SKM-1 treated with dmso at 0.1 percent for 144 hours (cell line): ENCODE measurements around the gene PHACTR3.
A peak's percentile ranks its signal among the peaks of the same experiment; 100 is the strongest.

Source experiments
- DNase-seq: peaks from one replicate; lab custom pipeline; 2025; ENCODE audit not compliant: unreplicated experiment; lab: John Stamatoyannopoulos, UW

PHACTR3 gene

DNA sequence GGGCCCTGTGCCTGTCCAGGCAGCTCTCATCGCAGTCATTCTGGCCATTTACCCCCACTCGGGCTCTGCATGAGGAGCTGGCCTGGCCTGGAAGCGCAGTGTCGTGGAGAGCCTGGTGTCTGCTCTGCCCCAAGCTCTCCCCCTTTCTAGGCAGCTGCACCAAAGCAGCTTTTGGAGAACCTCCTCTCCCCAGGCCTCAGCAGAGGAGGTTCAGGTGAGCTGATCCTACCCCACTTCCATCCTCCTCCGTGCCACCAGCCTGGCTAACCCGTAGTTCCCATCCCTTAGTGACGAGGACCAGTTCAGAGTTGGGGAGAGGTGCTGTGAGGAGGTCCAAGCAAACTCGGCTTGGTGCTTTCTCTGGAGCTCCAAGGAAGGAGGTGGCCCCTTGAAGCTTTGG is 30.5 kb upstream of the PHACTR3 start:
- no peak for DNase-seq

DNA sequence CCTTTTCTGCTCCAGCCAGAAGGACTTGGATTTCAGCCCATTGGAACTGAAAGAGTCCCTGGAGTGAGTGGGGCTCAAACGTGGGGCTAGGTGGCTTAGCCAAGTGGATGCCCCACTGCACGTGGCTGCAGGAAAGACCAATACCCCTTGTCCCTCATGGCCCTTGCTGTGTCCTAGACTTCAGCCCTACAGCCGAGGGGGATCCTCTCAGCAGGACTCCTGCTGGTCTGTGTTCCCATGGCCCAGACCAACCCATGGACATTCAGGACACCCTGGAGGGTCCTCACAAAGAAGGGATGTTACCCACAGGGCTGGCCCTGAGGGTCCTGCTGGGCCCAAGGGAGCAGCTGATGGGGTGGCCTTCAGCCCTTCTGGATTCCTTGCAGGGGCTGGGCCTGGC is 30.0 kb upstream of the PHACTR3 start:
- DNase-seq = no peak

DNA sequence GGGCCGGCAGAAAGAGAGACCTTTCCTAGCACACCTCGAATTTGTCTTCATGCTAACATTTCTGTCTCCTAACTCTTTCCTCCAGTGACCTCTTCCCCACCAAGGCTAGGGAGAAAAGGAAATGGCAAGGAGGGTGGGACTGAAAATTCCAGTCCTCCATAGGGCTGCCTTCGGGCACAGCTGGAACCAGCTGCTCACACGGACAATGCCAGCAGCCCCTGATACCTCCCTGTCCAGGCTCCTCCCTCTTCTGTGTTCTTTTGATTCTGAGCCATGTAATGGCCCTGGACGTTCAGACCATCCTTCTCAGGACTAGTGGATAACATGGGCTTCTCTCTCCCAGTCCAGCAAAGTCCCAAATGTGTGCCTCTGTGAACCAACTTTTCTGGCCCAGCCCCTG is 29.1 kb upstream of the PHACTR3 start:
- DNase-seq = no peak

DNA sequence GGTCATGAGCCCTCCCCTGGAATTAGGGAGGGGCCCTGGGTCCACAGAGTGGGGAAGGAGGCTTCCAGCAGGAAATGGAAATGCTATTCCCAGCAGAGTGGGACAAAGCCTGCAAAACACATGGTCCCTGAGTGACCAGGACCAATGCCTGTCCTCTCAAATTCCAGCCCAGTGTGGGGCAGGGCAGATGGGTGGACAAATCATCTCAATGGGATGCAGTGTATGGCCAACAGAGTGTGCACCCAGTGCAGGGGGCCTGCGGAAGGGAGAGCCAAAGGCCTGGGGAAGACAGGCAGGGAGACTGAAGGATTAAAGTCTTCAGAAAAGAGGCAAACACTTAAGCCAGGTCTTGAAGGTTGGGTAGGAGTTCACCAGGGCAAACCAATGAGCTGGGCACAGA is 28.7 kb upstream of the PHACTR3 start:
- DNase-seq = no peak

DNA sequence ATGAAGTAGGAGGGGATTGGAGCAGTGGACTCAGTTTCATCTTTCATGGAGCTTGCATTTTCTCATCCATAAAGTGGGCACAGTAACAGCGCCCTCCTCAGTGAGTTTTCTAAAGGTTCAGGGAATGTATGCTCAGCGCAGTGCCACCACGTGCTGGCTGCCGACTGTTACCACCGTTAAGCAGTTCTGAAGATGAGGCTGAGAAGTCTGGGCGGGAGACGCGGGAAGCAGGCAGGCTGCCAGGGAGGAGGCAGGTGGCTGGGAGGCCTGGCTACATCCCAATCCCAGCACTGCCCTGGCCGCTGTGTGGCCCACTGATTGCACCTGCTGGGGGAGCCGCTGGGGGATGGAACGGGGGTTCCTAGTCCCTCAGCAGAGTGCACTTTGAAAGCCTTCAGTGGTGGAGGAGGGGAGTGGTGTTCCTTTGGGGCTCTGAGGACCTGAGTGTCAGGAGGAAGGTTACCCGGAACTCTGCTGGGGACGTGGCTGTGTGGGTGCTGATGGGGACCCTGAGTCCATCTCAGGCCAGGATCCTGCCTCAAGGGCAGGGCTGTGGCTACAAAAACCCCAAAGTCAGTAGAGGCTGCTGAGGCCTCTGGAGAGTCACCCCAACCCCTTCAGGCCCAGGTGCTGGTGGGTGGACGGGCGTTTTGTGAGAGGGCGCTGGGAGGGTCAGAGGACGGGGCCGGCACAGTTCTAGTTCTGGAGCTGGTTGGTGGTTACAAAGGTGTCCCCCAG is 28.0 kb upstream of the PHACTR3 start:
- no peak for DNase-seq

DNA sequence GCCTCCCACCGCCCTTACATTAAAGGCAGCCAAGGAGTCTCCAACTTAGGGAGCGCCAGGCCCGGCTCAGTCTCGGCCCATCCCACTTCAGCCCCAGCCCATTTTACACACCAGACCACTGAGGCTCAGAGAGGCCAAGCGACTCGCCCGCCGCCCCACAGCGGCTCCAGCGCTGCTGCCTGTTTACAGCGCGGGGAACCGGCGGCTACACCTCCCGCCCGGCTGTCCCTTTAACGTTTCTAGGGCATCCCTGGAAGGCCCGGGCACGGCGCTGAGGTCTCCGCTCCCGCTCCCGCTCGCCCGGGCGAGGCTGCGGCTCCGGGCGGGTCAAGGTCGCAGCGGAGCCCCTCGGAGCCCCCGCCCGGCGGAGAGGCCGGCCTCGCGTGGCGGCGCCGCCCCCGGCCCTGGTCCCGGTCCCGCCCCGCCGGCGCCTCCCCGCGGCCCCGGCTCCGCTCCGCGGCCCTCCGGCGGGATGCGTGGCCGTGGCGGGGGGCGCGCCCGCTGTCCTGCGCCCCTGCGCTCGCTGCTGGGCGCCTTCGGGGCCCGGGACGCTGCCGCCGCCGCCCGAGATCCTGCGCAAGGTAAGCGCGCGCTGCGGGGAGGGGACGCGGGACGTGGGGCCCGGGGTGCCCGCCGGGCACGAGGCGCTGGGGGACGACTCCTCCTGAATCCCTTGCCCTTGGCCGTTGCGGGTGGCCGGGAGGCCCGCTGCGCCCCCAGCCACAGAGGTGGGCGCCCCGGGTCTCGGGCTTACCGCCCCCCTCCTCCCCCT is 27.1 kb upstream of the PHACTR3 start:
- DNase-seq = no peak

DNA sequence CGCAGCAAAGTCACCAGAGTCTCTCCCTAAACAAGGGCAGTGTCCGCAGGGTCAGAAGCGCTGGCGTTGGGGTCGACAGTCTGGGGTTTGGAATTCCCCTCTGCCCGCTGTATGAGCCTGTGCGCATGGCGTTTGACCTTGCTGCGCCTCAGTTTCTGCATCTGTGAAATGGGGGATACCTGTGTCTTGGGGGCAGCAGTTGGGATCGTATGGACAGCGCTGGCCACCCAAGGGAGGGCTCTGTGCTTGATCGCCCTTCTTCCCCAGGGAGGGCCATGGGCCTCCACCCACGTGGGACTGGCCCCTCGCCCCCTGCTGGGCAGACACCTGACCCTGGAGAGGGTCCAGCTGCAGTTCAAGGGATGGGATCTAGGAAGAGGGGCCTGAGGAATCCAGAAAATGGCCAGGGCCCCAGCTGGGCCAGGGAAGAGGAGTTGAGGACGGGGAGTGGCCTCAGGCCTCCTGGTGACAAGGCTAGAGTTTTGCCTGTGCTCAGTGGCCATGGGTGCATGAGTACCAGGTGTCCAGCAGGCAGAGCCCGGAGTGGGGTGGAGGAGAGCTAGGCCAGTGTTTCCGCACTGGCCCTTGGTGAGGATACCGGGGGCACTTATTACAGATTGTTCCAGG is 26.4 kb upstream of the PHACTR3 start:
- DNase-seq = no peak

DNA sequence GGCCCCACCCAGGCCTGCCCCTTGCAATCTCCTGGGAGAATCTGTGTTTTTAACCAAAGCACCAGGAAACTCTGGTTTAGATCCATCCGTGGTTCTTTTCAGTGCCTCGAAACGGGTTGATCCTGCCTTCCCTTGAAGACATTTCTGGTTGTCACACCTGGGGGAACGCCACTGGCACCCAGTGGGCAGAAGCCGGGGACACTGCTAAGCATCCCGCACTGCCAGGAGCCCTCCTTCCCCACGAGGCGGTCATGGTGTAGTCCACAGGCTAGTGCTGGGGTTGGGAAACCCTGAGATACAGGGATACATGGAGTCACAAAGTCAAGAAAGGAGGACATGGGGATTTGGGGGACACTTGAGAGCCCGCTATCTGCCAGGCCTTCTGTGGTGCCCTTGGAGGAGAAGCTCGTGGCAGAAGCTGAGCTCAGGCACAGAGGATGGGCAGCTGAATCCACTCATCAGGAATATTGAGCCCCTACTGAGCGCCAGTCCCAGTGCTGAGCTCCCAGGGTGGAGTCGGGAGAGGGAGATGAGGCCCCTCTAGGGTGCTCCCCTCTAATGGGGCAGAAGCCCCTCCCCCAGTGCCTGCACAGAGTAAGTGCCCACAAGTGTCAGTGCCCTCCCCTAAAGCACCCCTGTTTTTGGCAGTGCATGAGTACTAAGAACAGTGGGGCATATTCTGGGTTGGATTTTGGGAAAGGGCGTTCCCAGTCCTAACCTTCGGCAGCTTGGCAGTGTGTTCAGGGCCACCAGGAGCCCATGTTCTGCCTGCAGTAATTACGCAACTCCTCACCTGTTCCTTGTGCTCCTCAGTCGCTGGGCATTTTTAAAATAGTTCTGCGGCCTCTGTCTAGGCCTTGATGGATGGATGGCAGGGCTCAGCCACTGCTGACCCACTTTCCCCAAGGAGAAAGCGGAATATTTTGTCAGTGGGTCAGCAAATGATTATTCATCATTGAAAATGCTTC is 25.6 kb upstream of the PHACTR3 start:
- no peak for DNase-seq

DNA sequence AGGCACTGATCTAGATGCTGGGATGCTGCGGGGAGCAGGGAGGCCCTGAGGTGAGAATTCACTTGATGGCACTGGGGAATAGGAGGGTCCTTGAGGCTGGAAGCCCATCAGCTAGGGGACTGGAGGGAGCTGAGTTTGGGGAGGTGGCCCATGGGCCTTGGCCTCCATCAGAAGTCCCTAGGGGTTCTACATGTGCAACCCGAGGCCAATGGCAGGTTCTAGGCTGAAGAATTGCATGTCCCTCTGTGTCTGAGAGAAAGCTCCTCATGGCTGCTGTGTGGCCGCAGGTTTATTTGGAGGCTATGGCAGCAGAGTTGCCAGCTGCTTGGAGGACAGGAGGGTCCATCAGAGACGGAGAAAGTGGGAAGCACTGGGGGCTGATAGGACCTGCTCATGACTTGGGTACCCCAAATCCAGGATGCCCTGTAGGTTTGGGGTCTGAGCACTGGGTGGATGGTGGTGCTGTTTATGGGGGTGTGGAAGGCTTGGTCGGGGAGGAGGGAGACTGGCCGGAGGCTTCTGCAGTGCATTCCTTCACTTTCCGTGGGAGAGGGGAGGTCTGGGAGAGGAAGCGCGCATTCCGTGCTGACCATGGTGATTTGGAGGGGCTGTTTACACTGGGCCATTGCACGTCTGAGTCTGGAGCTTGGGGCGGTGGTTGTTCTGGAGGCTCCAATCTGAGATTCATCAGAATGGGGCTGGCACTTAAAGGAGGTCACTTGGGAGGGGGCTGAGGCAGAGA is 24.8 kb upstream of the PHACTR3 start:
- no peak for DNase-seq

DNA sequence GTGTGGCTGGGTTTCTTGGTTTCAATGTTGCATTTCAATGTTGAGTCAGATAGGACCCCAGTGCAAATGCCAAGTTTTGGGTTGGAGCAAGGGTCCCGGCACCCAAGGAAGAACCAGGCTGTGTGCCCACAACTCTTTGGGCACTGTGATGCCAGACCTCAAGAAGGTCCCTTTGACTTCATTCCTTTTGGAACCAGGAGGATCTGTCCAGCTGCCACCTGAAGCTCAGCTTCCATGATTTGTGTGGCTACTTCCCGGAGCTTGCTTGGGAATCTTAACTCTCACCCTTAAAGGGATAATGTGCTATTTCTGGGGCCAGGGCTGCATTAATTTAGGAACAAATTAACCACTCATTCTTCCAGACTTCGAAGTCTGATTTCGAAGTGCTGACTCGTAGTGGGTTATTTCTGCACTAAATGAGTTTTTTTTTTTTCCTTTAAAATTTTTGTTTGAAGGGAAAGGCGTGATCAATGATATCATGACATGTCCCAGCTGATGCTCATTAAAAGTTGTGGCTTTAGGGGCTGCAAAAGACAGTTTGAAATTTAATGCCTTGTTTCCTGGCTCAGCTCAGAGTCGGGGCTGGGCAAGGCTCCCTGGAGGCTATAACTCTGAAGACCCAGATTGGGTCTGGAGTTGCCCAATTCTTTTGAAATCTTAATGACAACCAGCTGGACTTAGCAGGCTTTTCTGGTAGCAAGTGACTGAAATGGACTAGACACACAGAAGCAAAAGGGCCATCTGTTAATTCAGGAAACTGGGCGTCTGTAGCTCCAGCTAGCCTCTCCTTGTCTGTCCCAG is 24.0 kb upstream of the PHACTR3 start:
- peak; percentile 15 for DNase-seq

DNA sequence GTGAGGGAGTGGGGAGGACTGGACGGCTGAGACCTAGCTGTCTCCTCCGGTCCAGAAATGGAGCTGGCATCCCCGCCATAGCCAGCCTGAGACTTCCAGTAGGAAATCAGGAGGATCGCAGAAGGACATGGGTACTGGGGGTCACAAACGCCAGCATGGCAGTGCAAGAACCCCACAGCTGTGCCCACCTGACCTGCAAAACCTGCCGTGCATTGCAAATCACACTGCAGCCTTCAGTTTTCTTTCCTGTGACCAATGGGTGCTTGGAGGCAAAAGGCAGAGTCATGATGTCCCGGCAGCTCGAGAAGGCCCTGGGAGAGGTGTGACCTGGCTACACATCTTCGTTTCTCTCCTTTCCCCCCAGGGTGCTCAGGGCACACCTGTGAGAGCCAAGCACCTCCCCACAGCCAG is 23.3 kb upstream of the PHACTR3 start:
- no peak for DNase-seq

DNA sequence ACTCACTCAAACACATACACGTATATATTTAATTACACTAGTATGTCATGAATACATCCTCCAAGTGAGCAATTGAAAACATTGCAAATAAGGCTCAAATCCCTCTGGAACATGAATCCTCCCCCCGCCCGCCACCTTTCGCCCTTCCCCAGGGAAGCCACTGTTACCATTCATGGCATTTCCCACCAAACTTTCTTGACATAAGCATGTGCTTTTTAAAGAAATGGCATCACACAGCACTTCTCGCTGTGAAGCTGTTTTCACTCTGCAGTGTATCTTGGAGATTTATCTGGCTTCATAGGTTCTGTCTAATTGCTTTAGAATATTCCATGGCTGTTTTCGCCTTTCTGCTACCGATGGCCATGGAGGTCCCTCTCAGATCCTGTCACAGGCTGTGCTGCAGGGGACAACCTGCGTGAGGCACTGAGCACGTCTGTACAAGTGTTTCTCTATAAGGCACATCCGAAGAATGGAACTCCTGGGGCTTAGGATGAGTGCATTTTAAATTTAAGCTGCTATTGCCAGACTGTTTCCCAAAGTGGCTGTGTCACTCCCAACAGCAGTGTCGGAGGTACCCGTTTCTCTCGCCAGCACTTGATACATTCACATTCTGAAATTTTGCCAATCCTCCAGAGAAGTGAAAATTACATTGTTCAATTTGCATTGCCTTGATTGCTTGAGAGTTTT is 22.2 kb upstream of the PHACTR3 start:
- DNase-seq = no peak

DNA sequence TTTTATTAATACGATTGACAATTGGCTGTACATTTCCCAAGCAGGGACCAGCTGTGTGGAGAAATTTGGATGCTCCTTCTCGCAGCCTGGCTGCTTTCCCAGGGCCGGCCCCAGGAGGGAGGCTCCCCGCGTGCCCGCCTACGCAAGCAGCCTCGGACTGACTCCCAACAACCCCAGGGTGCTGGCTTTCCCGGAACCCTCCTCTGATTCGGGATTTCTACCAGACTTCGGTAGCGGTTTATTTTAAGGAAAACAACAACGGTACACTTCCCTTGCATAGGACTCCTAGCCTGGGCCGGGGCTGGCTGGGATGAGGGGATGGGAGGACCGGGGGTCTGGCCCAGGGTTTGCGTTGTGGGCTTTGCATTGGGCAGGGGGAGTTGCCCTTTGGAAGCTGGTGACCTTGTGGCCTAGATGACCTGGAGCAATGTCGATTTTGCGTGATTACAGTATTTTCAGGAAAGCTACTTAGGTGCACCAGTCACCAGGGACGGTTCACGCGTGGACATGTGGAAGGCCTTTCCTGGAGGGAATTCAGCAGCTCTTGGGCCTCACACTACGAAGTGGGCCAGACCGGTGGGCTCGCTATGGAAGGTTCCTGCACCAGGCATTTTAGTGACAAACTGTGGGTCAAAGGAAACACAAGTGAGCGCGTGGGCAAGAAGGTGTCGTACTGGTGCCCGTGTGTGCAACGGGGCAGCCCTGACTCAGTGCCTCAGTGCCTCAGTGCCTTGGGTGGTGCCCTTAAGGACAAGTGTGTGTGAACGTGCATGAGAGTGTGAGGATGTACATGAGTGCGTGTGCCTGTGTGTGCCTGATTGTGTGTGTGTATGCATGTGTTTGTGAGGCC is 20.7 kb upstream of the PHACTR3 start:
- DNase-seq = no peak

DNA sequence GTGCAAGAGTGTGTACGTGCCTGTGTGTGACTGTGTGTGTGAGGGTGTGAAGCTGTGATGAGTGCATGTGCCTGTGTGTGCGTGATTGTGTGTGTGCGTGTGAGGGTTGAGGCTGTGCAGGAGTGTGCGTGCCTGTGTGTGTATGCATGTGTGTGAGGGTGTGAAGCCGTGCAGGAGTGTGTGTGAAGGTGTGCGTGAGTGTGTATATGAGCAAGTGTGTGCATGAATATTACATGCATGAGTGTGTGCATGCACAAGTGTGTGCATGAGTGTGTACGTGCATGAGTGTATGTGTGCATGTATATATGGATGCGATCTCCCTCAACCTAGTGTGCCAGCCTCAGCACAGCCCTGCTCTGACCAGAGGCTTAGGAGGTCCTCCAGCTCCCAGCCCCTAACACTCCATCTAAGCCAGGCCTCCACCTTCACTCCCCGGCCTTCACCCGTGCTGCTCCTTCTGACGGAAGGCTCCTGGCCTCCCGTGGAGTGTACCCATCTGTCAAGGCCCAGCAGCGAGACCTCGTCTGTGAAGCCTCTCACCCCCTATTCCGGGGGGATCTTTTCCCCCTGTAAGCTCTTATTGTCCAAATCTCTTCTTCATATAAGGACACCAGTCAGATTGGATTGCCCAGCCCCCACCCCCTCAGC is 19.9 kb upstream of the PHACTR3 start:
- no peak for DNase-seq

DNA sequence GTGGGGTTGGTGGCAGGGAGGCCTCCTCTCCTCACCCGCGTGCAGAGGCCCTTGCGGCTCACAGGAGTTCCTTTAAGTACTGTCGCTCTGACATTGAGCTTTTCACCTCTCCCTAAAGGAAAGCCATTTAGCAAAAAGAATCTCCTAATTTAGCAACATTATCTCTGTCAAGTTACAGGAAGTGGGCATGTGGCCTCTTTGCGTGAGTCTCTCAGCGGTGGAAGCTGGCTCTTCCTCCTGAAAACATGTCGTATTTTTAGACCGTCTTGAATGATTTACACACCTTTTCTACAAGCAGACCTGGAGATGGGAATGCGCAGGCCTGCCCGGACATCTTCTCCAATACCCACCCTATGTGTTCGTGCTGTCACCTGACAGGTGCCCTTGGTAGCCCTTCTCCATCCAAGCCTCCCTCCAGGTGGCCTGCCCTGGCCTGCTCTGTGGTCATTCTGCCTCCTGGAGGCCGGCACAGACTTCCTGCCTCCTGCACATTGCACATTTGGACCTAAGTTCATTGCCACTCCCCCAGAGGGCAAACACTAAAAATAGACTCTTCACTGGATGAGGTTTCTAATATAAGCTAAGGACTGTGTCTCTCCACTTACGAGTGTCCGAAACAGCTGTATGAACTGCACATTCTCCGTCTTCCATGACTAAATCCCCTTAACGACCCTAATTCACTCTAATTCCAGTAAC is 18.5 kb upstream of the PHACTR3 start:
- peak; percentile 90 for DNase-seq

DNA sequence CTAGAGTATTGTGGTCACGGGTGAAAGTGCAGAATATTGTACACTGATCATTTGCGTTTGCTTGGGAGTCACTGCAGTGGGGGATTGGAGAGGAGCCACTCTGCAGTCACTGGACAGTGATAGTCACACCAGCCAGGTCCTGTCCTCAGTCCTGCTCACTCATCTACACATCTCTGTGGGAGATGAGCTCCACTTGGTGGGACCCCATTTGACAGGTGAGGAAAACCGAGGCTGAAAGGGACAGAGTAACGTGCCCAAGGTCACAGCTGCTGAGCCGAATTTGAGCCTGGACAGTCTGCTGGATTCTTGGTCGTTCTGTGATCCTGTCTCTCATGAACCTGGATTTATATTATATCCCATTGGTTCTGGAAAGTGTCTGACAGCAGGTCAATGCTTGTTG is 17.7 kb upstream of the PHACTR3 start:
- no peak for DNase-seq

DNA sequence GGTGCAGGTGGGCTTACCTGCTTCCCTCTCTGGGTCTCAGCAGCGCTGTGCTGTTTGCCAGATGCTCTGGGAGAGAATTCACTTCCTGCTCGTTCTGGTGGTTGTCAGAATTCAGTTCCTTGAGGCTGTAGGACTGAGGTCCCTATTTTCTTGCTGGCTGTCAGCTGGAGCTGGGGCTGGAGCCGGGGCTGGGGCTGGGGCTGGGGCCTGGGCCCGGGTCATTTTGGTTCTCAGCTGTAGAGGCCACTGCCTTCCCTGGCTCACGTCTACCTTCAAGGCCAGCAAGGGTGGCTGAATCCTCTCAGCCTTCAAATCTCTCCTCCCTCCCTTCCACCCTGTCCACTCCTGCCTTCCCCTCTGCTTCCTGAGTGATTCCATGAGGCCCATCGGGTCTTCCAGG is 16.8 kb upstream of the PHACTR3 start:
- no peak for DNase-seq
